ENCODE measurements around the gene EGR4.

Gene EGR4

GRCh38 chr2:73314441-73314840 is 21.1 kb upstream of the EGR4 start:
- Histone ChIP-seq H3K4me2 (ENCODE audit: low read length) (no peak overlapping the region), H3K4me1 (ENCODE audit: control insufficient read depth, low read length) (no peaks in the 10 kb centered on the region), H3K36me3 (ENCODE audit: control insufficient read depth, low read length) (no peaks in the 10 kb centered on the region), H3F3A (ENCODE audit: control insufficient read depth, insufficient read depth) (no peaks in the 10 kb centered on the region), H3K9me3 (ENCODE audit: control insufficient read depth, insufficient read depth, low read length) (no peaks in the 10 kb centered on the region), H4K20me1 (ENCODE audit: control insufficient read depth, insufficient read depth, low read depth, low read length) (no peaks in the 10 kb centered on the region), H3K27ac (ENCODE audit: low read depth, low read length) (no peak overlapping the region), H3K9me2 (replicated peaks; ENCODE audit: control insufficient read depth, low read length) (no peaks in the 10 kb centered on the region), H3K4me3 (ENCODE audit: low read length) (no peak overlapping the region), H3K79me2 (ENCODE audit: control insufficient read depth, low read length) (no peaks in the 10 kb centered on the region), H3K27me3 (ENCODE audit: control insufficient read depth, low read length) (peaks cover 4% of the 10 kb centered on the region)
- TF ChIP-seq EZH2phosphoT487 (IDR thresholded peaks at IDR 0.05; ENCODE audit: borderline replicate concordance, low read length), result no peak
- TF ChIP-seq, protein P1, sequence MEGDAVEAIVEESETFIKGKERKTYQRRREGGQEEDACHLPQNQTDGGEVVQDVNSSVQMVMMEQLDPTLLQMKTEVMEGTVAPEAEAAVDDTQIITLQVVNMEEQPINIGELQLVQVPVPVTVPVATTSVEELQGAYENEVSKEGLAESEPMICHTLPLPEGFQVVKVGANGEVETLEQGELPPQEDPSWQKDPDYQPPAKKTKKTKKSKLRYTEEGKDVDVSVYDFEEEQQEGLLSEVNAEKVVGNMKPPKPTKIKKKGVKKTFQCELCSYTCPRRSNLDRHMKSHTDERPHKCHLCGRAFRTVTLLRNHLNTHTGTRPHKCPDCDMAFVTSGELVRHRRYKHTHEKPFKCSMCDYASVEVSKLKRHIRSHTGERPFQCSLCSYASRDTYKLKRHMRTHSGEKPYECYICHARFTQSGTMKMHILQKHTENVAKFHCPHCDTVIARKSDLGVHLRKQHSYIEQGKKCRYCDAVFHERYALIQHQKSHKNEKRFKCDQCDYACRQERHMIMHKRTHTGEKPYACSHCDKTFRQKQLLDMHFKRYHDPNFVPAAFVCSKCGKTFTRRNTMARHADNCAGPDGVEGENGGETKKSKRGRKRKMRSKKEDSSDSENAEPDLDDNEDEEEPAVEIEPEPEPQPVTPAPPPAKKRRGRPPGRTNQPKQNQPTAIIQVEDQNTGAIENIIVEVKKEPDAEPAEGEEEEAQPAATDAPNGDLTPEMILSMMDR (IDR thresholded peaks at IDR 0.05; ENCODE audit: low read depth, low read length, poor library complexity, severe bottlenecking), result no peak

- H3K79me2 ChIP-seq (ENCODE audit: control insufficient read depth, low read length), result no peaks in the 10 kb centered on the region
- no peaks in the 10 kb centered on the region for H3K36me3 ChIP-seq (ENCODE audit: control insufficient read depth, low read length)
- no peak for TF ChIP-seq EZH2phosphoT487 (IDR thresholded peaks at IDR 0.05; ENCODE audit: borderline replicate concordance, low read length)
- TF ChIP-seq, protein P1 (IDR thresholded peaks at IDR 0.05; ENCODE audit: low read depth, low read length, poor library complexity, severe bottlenecking), result no peak
- no peaks in the 10 kb centered on the region for H3K9me3 ChIP-seq (ENCODE audit: control insufficient read depth, insufficient read depth, low read length)
- no peak overlapping the region for H3K4me3 ChIP-seq (ENCODE audit: low read length)
- no peaks in the 10 kb centered on the region for H3K4me1 ChIP-seq (ENCODE audit: control insufficient read depth, low read length)
- H3K27ac ChIP-seq (ENCODE audit: low read depth, low read length), result no peak overlapping the region
- no peak overlapping the region for H3K4me2 ChIP-seq (ENCODE audit: low read length)
- H3K27me3 ChIP-seq (ENCODE audit: control insufficient read depth, low read length), result peaks cover 18% of the 10 kb centered on the region
- no peaks in the 10 kb centered on the region for H3F3A ChIP-seq (ENCODE audit: control insufficient read depth, insufficient read depth)
- H4K20me1 ChIP-seq (ENCODE audit: control insufficient read depth, insufficient read depth, low read depth, low read length), result no peaks in the 10 kb centered on the region
- H3K9me2 ChIP-seq (replicated peaks; ENCODE audit: control insufficient read depth, low read length), result no peaks in the 10 kb centered on the region
Observed at GRCh38 chr2:73307720-73308119, 14.4 kb upstream of the EGR4 start.

GRCh38 chr2:73301636-73302035 is 8.3 kb upstream of the EGR4 start:
- H3K79me2 ChIP-seq (ENCODE audit: control insufficient read depth, low read length), result no peaks in the 10 kb centered on the region
- H3F3A ChIP-seq (ENCODE audit: control insufficient read depth, insufficient read depth), result no peaks in the 10 kb centered on the region
- no peaks in the 10 kb centered on the region for H3K36me3 ChIP-seq (ENCODE audit: control insufficient read depth, low read length)
- H3K4me3 ChIP-seq (ENCODE audit: low read length), result no peak overlapping the region
- no peak overlapping the region for H3K27ac ChIP-seq (ENCODE audit: low read depth, low read length)
- H3K9me2 ChIP-seq (replicated peaks; ENCODE audit: control insufficient read depth, low read length), result no peaks in the 10 kb centered on the region
- no peak overlapping the region for H3K4me2 ChIP-seq (ENCODE audit: low read length)
- TF ChIP-seq EZH2phosphoT487 (IDR thresholded peaks at IDR 0.05; ENCODE audit: borderline replicate concordance, low read length), result no peak
- TF ChIP-seq, protein P1 (IDR thresholded peaks at IDR 0.05; ENCODE audit: low read depth, low read length, poor library complexity, severe bottlenecking), result no peak
- H4K20me1 ChIP-seq (ENCODE audit: control insufficient read depth, insufficient read depth, low read depth, low read length), result no peaks in the 10 kb centered on the region
- H3K4me1 ChIP-seq (ENCODE audit: control insufficient read depth, low read length), result no peaks in the 10 kb centered on the region
- peaks cover 34% of the 10 kb centered on the region for H3K27me3 ChIP-seq (ENCODE audit: control insufficient read depth, low read length)
- H3K9me3 ChIP-seq (ENCODE audit: control insufficient read depth, insufficient read depth, low read length), result no peaks in the 10 kb centered on the region

DNA sequence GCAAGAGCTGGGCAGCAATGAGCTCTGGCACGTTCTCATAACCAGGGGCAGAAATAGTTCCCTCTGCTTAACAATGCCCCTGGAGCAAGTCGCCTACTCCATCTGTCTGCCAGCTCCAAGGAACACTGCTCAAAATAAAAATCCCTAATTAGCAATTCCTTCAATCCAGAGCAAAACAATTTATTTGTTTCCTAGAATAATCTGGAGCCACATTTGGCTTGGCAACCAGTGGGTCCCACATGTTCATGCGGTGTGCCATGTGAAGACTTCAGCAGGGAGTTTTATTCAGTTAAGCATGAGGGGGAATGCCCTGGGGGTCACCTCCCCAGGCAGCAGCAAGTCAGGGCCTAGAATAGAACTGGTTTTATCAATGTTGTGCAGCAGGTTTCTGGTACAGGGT is 7.6 kb upstream of the EGR4 start:
- H3K36me3 ChIP-seq (ENCODE audit: control insufficient read depth, low read length), result no peaks in the 10 kb centered on the region
- peaks cover 38% of the 10 kb centered on the region for H3K27me3 ChIP-seq (ENCODE audit: control insufficient read depth, low read length)
- no peaks in the 10 kb centered on the region for H3K4me1 ChIP-seq (ENCODE audit: control insufficient read depth, low read length)
- no peaks in the 10 kb centered on the region for H3F3A ChIP-seq (ENCODE audit: control insufficient read depth, insufficient read depth)
- no peak overlapping the region for H3K4me2 ChIP-seq (ENCODE audit: low read length)
- H3K9me2 ChIP-seq (replicated peaks; ENCODE audit: control insufficient read depth, low read length), result no peaks in the 10 kb centered on the region
- no peak overlapping the region for H3K4me3 ChIP-seq (ENCODE audit: low read length)
- H3K79me2 ChIP-seq (ENCODE audit: control insufficient read depth, low read length), result no peaks in the 10 kb centered on the region
- no peaks in the 10 kb centered on the region for H3K9me3 ChIP-seq (ENCODE audit: control insufficient read depth, insufficient read depth, low read length)
- H4K20me1 ChIP-seq (ENCODE audit: control insufficient read depth, insufficient read depth, low read depth, low read length), result no peaks in the 10 kb centered on the region
- TF ChIP-seq, protein P1 (IDR thresholded peaks at IDR 0.05; ENCODE audit: low read depth, low read length, poor library complexity, severe bottlenecking), result no peak
- TF ChIP-seq EZH2phosphoT487 (IDR thresholded peaks at IDR 0.05; ENCODE audit: borderline replicate concordance, low read length), result no peak
- H3K27ac ChIP-seq (ENCODE audit: low read depth, low read length), result no peak overlapping the region
